COR-L47 (cell line): Measurements from ENCODE around the gene PSMC3.

Experiments
- DNase-seq: peaks from one replicate; lab custom pipeline; 2025; lab: John Stamatoyannopoulos, UW

The PSMC3 gene

GRCh38 chr11:47394050-47394321 is 32.3 kb downstream of the PSMC3 start:
- no peak for DNase-seq

- no peak for DNase-seq
Measured at GRCh38 chr11:47393163-47394049, 32.8 kb downstream of the PSMC3 start.

GRCh38 chr11:47392546-47393162 is 33.6 kb downstream of the PSMC3 start:
- DNase-seq = no peak

GRCh38 chr11:47391711-47392432 is 34.4 kb downstream of the PSMC3 start:
- no peak for DNase-seq

- no peak for DNase-seq
Measured at GRCh38 chr11:47391077-47391583, 35.1 kb downstream of the PSMC3 start.

GRCh38 chr11:47390422-47390760 is 35.8 kb downstream of the PSMC3 start:
- no peak for DNase-seq

GRCh38 chr11:47389577-47390421 is 36.4 kb downstream of the PSMC3 start:
- no peak for DNase-seq

- no peak for DNase-seq
Measured at GRCh38 chr11:47388697-47389576, 37.3 kb downstream of the PSMC3 start.

GRCh38 chr11:47387944-47388696 is 38.1 kb downstream of the PSMC3 start:
- DNase-seq = no peak

- DNase-seq = no peak
Measured at GRCh38 chr11:47384498-47384897, 41.7 kb downstream of the PSMC3 start.

- DNase-seq = no peak
Measured at GRCh38 chr11:47383071-47383470, 43.2 kb downstream of the PSMC3 start.

- DNase-seq = no peak
Measured at GRCh38 chr11:47380078-47380477, 46.2 kb downstream of the PSMC3 start.

GRCh38 chr11:47379317-47379716 is 46.9 kb downstream of the PSMC3 start:
- DNase-seq = no peak

- no peak for DNase-seq
Measured at GRCh38 chr11:47378836-47379170, 47.4 kb downstream of the PSMC3 start.

- no peak for DNase-seq
Measured at GRCh38 chr11:47378010-47378835, 48.0 kb downstream of the PSMC3 start, which contains the start of gene SPI1. SPI1 (minus strand) TSS chr11:47378547; CDS start chr11:47378353, 194 bp downstream.

GRCh38 chr11:47377571-47378009 is 48.6 kb downstream of the PSMC3 start:
- no peak for DNase-seq

GRCh38 chr11:47376525-47377371 is 49.5 kb downstream of the PSMC3 start:
- no peak for DNase-seq

- DNase-seq = no peak
Measured at GRCh38 chr11:47376107-47376524, 50.1 kb downstream of the PSMC3 start.
